ENCODE measurements around the gene AGAP9. TPM values are rescaled to one million over a fixed set of nuclear protein-coding genes. Genes with fewer than 3 reads are reported as not detected.

AGAP9 gene
- total RNA-seq, 2 donors from 2014 or later = 5.2 to 7.5 TPM

Other genes starting within 250 kb of the AGAP9 start
- gene GDF10, start 223.4 kb downstream of the AGAP9 start, total RNA-seq = under 1 TPM; 0.12 to 0.67 TPM
- gene GDF2, start 201.2 kb downstream of the AGAP9 start, total RNA-seq = not detected
- gene RBP3, start 175.3 kb downstream of the AGAP9 start, total RNA-seq = not detected
- 1 to 10 TPM in 1 of 2 donors, under 1 TPM in 1; 0.64 to 1.7 TPM for gene ZNF488, start 139.3 kb downstream of the AGAP9 start, total RNA-seq
- not detected for gene ANXA8, start 39.5 kb downstream of the AGAP9 start, total RNA-seq
- gene FAM25G, start 31.9 kb downstream of the AGAP9 start, total RNA-seq = 1 to 10 TPM; 2.7 to 2.9 TPM
- gene SYT15B, start 240.0 kb upstream of the AGAP9 start, total RNA-seq = under 1 TPM; 0.15 to 0.64 TPM